HG03025 (cell line): ENCODE results near the gene TTLL12.

ENCODE experiments used
- ATAC-seq: cut with Tn5 transposase; IDR thresholded peaks from one replicate; pipeline ENCODE4 v1.9.1; 2021; ENCODE audit warnings: mild to moderate bottlenecking, moderate library complexity; ENCODE audit not compliant: unreplicated experiment, low FRiP score

The TTLL12 gene

DNA sequence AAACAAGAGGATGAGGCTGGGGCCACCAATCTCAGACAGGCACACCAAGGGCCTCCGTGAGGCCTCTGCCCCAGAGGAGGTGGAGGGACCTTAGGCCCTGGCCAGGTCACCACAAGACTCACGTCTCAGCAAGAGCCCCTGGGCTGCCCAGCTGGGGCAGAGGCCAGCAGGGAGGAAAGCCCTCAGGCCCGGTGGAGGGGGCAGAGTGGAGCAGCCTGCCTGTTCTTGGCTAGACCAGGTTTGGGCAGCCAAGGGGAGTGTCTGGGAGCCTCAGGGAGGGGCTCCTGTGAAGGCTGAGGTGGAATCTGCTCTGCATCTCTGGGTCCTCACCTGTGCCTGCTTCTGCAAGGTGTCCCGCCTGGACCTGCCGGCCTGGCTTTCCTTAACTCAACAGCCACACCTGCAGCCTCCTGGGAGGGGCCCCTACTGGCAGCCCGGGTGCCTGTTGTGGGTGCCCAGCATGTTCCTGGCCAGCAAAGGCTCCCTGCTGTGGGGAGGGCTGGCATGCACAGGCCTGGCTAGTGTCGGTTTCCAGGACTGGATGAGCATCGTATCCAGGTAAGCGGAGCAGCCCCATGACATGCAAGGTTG lies 11.9 kb downstream of the TTLL12 start:
- ATAC-seq = no peak

DNA sequence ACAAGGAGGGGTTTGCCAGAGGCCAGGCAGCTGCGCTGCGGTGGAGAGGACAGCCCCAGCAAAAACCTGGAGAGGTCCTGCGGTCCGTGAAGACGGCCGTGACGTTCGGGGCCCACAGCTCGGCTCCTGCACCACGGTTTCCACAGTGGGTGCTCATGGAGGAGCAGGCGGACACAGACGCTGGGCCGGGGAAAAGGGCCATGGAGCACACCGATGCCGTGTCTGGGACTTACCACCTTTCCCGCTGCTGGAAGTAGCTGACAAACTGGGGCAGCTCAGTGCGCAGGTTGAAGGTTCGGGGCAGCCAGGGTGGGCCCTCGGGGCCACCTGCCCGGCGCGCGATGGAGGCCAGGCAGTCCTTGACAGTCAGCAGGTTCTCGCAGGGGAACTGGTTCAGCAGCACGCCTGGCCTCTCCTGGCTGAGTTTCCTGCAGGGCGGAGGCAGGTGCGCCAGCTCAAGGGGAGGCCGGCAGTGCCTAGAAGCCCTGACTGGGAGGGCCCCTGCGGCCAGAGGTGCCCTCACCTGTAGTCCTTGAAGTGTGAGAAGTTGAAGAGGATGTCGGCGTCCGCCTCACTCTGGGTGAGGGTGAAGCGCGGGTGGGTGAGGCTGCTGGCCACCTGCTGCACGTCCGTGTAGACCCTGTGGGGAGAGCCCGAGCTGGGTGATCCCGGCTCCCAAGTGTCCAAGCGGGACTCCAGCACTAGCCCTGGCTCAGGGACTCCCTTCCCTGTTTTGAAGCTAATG lies 12.8 kb downstream of the TTLL12 start:
- ATAC-seq = no peak

DNA sequence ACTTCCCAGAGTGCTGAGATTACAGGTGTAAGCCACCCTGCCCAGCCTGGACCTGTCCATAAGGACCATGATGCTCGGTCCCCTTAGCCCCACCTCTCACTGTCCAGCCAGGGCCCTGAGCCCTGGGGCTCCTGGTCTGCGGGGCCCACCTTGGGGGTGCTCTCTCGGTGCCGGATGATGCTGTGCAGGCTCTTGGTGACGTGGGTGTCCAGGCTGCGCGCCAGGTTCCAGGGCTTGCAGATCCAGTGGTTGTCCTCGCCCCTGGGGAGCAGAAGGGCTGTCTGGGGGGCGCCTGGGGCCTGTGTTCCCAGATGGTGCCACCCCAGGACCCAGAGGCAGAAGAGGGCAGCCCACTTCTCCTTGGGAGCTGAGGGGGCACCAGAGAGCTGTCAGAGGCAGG lies 13.4 kb downstream of the TTLL12 start:
- ATAC-seq = no peak

DNA sequence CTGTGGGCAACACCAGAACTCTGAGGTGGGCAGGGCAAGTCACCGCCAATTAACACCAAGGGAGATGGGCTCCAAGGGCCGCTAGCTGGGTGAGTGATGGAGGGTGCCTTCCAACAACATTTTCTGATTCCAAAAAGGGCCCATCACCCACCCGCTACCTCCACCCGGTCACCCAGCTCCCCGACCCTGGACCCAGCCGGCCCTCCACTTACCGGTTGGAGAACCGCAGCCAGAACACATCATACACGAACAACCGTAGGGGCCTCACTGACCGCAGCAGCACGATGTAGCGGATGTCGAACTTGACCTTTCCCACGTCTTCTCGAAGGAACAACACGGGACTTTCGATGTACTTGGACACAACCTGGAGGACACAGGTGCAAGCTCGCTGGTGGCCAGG lies 14.7 kb downstream of the TTLL12 start:
- ATAC-seq = no peak

DNA sequence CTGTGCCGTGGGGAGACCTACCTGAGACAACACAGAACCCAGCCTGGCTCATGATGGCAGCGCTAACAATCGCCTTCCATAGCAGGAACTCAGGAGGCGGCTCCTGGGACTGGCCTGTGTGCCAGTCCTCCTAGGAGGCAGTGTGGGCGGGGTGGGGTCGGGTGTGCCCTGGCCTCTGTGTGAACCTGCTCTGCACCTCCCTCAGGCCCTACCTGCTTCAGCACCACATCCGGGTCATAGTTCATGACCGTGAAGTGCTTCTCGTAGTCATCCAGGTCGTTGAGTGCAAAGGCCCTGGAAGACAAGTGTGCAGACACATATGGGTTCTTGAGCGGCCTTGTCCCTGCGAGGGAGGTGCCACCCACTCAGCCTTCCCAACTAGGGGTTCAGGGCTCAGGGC lies 15.3 kb downstream of the TTLL12 start:
- no peak for ATAC-seq

DNA sequence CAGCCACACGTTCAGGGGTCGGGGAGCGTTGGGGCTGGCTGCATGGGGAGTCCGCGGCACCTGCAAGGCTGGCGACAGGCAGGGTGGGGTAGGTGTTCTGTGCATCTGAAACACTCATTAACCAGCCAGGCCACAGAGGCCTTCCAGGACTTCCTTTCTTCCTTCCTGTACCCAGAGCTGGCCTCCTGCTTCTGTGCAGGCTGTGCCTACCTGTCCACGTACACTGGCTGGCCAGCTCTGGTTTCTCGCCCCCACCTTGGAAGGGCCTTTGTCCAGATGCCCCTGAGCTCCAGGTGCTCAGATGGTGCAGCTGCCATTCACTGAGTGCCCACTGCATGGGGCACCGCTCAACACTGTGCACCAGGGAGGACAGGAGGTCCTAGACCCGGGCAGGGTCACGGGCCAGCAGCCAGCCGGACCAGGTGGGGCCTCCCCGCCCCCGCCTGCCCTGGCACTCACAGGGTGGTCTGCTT lies 15.9 kb downstream of the TTLL12 start:
- no peak for ATAC-seq

DNA sequence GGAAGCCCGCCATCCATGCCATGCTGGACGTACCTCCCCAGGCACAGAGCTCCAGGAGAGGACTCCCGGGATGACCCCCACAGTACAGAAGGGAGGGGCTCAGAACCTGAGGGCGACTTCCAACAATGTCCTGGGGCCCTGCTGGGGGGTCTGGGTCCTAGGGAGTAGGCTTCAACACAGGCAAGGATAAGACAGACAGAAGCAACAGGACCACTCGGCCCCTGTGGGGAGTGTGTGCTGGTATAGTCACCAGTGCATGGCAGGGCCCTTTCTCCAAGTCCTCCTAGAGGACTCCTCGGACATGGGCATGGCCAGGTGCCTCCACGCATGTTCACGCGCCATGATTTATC lies 16.8 kb downstream of the TTLL12 start:
- no peak for ATAC-seq

DNA sequence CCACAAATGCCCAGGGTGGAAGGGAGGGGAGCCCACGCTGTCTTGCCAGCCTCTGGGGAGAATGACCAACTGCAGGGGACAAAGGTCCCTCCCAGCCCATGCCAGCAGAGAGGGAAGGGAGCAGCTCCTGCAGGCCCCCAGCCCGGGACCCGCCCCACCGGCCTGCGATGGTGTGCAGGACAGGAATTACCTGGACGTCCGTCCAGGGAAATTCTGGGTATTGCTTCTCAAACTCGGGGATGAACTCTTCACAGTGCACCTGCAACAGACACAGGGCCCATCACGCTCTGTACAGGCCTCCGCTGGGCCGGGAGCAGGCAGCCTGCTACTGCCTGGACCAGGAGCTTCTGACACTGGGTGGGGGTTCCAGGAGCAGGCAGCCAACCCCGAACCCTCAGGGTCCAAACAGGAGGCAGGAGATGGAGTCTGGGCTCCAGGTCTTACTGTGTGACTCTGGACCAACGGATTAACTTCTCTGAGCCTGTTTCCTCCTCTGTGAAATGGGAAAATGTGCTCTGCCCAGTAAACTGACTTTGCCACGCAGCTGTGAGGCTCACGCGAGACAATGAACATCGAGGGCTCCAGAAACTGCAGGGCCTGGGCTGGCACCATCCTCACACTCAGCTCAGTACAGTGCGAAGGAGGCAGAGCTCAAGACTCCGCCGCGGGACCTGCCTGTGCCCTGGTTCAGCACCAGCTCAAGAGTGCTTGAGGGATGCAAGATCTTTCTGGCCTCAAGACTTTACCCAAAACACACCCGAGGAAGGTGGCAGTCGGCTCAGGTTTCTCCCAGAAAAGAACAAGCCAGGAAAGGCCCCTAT lies 17.4 kb downstream of the TTLL12 start:
- no peak for ATAC-seq

DNA sequence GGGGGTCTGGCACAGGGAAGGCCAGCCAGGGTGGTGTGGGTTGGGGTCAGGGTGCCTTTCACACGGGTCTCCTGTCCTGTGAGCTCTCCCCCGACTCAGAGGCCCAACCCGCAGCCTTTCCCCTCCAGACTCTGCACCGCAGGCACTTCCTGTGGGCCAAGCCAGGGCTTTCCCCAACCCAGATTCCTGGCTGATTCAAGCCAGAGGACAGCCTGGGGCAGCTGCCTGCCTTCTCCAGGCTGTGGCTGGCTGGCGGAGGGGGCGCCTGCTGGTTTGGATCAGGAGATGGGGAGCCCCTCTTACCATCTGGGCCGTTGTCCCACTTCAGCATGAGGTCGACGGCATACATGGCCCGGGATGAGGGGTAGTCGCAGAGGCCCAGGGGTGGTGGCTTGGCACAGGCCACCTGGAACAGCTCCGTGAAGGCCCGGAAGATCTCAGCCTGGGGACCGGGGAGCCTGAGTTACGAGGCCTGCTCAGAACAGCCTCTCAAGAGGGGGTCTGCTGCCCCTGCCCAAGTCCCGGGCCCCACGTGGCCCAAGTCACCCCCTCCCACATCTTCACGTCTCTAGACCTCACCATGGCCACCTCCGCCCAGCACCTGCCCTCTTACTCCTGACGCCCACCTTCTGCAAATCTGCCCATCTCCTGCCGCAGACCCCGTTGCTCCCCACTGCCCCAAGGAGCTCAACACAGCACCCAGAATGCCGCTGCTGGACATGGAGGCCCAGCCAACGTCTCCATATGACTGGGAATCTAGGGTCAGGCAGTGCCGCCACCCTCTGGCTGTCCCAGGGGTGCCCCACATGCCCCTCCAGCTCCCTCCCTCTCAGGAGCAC lies 18.2 kb downstream of the TTLL12 start:
- no peak for ATAC-seq

DNA sequence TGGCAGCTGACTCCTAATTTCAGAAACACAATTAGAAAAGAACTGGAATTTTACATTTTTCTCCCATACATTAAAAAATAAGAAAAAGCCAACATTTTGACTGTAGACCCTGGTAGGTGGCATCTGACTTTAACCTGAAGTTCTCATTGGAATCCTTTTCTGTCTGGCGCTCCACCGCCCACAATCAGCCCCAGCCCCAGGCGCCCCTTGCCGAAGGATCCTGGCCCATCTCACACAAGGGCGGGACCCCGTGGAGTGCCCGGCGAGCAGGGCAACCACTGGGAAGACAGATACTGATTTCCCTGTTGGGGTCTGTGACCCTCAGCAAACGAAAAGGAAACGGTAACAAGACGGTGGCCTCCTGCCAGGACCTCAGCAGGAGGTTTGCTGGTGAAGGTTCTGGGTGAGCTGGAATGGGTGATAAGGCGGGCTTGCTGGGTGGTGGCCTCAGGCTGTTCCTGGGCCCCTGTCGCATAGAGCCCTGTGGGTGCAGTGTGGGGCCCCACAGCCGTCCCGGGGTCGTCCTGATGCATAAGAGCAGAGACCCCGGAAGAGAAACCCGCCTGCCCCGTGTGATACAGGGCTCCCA lies 19.8 kb downstream of the TTLL12 start:
- ATAC-seq = no peak

DNA sequence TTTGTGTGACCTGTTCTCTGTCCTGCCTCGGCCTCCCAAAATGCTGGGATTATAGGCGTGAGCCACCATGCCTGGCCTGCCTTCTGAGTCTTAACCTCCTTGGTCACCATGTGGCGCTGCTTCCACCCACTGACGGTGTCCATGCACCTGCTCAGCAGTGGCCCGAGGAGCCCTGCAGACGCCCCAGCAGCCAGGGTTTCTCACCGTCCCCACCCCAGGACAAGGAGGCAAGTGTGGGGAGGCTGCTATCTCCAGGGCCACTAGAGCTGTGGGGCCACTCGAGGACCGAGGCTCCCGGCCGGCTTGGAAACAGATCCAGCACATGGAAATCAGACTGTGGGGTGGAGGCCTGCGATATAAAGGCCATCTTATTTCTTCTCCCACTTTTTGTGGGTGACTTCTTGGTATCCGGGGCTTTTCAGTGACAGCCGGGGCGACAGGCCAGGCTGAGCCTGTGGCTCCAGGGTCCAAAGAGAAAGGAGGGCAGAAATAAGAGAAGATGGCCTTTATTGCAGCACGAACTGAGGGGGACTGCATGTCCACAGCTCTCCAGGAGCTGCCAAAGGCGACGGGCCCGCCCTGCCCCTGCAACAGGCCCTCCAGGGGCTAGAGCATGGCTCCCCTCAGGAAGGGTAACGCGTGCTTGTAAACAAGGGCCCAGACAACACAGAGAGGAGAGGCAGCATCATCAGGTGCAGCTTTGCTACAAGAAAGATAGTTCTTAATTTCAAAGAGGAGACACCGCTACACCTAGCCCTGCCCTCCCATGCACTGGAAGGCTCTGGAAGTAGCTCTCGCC lies 20.6 kb downstream of the TTLL12 start:
- ATAC-seq = no peak

DNA sequence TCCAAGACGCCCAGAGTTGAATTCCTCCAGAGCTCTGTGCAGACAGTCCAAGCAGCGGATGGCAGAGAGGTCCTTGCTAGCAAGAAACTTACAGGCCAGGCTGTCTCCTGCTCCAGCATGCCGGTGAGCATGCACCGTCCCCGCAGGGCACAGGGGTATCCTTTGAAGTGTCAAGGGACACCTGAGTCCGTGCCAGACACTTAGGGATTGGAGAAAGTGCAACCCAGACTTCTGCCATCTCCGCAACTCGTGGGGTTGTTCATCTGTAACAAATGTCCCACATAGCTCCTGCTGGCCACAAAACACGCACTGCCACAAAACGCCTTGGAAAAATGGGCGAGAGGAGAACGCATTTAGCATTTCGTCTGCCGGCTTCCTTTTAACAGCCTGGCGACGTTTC lies 22.3 kb downstream of the TTLL12 start:
- no peak for ATAC-seq

DNA sequence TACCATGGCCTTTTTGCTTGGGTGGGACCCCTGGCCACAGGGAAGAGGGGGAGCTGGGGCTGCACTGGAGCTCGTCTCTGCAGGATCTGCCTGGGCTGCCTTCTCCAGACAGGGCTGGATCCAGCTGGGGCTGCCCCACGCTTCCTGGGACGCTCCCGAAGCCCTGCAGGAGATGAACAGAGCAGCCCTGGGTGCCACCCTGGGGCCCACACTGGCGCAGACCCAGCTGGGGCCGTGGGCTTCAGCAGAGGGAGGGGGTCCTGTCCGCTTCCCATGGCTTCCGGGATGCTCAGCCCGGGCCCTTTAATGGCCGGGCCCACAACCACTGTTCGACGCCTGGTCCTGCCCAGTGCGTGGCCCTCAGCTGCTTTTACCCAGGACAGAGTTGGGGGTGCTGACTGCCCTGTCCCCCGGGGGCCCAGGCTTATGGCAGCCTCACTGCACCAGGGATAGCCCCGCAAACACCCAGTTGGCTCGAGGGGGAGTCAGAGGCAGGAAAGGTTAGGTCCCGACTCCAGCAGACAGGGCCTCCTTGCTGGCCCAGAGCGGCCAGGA lies 23.6 kb downstream of the TTLL12 start:
- ATAC-seq = no peak

DNA sequence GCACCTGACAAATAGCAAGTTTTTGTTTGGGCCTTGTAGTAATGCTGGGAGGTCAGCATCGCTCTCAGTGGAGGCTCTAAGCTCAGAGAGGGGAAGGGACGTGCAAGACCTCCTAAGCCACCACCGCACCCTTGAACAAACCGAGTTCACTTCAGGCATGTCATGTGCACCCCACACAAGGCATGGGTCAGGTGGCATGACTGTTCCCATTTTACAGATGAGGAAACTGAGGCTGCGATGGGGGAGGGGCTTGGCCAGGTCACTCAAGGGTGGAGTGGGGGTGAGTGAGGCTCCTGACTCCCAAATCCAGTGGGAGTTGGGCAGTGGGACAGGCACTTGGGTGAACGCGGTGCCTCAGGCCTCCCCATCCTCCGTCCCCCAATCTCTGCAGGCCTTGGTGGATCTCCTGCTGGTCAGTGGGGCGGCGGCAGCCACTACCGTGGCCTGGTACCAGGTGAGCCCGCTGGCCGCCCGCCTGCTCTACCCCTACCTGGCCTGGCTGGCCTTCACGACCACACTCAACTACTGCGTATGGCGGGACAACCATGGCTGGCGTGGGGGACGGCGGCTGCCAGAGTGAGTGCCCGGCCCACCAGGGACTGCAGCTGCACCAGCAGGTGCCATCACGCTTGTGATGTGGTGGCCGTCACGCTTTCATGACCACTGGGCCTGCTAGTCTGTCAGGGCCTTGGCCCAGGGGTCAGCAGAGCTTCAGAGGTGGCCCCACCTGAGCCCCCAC lies 24.4 kb downstream of the TTLL12 start:
- ATAC-seq = no peak

DNA sequence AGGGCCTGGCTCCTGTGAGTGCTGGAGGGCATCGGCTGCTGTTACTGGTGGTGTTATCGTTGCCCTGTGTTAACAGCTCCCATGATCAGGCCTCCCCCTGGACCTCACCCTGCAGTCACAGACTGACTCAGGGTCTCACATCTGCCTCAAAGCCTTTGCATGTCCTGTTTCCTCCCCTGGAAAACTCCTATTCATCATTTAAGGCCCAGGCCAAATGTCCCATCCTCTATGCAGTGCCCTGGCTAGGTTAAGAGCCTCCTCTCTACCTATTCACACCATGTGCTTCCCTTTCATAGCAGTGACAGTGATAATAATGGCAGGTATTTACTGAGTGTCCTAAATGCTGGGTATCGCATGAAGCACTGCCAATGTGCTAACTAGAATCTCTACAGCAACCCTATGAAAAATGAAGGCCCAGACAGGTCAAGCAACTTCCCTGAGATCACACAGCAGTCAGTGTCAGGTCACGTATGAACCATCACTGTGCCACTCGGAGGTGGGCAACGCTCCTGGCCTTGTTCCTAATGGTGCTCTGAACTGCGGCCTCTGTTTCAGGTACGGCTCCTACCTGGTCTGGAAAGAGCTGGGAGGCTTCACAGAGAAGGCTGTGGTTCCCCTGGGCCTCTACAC lies 26.3 kb downstream of the TTLL12 start:
- ATAC-seq = no peak

DNA sequence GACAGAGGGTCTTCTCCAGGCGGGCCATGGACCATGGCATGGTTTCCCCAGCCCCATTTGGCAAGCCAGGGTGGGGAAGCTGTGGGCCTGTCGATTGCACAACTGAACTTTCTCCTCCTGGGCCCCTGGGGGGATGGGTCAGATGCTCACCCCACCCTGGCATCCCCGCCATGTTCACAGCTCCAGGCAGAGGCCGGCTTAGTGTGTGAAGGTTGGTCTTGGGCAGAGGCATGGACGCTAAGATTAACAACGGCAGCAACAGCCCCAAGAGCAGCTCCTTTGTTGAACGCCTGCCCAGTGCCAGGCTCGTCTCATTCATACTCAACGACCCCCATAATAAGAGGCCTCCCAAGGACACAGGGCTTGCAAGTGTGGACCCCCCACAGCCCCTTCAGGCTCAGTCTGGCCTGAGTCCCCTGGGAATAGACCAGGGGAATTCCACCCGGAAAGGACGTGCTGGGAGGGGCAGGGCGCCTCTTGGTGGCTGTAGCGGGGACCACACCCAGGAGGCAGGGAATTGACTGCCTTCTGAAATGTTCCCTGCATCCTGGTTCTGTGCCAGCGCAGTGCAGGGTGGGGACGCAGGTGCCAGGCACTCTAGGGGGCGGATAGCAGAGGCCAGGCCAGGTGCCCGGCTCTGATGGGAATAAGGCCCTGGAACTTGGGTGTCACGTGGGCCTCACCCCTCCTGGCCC lies 27.3 kb downstream of the TTLL12 start:
- no peak for ATAC-seq

DNA sequence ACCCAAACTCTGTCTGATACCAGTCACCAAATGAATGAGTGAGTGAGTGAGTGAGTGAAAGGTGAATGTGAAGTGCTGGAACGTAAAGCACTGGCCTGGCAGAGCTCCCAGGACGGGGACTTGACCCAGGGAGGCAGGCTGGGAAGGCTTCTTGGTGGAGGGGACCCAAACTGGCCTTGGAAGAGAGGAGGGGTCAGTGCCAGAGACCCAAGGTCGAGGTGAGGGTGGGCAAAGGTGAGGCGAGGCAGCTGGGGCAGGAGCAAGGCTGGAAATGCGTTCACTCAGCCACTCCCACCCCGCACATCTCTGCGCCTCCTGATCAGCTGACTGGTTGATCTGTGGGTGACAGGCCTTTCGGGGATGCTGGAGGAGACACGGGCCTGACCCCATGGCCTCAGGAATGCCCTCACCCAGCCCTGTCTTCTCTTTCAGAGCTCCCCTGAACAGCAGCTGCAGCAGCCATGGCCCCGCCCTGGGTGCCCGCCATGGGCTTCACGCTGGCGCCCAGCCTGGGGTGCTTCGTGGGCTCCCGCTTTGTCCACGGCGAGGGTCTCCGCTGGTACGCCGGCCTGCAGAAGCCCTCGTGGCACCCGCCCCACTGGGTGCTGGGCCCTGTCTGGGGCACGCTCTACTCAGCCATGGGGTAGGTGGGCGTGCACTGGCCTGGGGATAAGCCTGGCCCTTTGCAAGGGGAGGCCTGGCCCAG lies 28.0 kb downstream of the TTLL12 start:
- ATAC-seq = no peak
